ENCODE measurements around the gene FAHD1.

FAHD1 gene

DNA sequence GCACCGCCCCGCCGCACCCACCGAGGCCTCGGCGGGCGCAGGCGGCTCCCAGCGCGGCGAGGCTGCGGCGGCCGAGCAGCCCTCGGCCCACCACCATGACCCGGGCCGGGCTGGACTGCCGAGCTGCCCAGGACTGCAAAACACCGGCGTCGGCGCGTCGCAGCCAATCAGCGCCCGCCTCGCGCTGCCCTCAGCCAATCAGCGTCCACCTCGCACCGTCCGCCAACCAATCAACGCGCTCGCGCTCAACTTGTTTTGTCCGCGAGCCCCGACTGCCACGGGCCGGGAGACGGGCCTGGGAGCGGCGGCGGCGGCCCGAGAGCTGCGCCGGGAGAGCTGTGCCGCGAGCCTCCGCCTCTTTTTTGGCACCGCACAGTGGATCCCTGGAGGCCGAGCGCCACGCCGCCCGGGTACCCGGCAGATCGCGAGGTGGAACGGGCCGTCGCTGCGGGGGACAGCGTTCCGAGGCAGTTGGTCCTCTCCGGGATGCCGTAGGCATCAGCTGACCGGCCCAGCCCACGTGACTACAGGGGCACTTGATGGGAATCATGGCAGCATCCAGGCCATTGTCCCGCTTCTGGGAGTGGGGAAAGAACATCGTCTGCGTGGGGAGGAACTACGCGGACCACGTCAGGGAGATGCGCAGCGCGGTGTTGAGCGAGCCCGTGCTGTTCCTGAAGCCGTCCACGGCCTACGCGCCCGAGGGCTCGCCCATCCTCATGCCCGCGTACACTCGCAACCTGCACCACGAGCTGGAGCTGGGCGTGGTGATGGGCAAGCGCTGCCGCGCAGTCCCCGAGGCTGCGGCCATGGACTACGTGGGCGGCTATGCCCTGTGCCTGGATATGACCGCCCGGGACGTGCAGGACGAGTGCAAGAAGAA, at the start of gene FAHD1, which contains the start of gene HAGH:
Gene FAHD1 (plus strand): TSS at position 516 of the 883 bp plus-strand sequence. CDS start 33 bp downstream, at position 549.
Gene HAGH (minus strand): TSS at position 135 of the 883 bp plus-strand sequence. CDS start 38 bp downstream, at position 97.
- DNase-seq (ENCODE audit: low spot score) = peak; percentile 100

DNA sequence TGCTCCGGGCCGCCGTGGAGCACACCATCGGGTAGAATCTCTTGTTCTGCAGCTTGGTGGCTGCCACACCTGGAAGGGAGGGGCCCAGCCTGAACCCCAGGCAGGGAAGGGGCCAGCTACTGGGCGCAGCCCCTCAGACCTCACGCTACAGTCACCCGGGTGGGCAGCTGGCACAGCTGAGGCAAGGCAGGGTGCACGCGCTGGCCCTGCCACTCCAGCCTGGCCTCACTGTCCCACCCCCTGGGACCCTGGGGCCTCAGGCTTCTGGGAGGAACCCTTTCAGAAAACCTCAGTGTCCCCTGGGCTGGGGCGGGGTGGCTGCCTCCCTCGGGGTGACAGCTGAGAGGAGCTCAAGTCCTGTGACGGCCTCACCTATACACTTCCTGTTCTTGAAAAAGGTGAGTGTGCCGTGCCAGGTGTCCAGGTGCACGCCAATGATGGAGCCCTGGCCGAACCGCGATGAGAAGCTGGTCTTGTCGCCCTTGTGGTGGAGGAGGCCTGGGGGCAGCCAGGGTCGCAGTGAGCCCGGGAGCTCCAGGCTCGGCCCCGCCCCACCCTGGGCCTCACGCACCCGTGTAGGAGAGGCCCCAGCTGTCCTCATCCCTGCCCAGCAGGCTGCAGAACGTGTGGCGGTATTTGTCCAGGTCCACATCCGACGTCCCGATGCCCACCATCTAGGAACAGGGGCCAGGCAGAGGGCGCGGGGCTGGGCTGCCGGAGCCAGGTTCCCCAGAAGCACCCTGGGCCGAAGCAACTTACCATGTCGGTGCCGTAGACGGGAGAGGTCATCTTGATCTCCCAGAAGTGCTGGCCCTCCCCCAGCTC, 49.4 kb upstream of the FAHD1 start:
- DNase-seq (ENCODE audit: low spot score) = no peak

DNA sequence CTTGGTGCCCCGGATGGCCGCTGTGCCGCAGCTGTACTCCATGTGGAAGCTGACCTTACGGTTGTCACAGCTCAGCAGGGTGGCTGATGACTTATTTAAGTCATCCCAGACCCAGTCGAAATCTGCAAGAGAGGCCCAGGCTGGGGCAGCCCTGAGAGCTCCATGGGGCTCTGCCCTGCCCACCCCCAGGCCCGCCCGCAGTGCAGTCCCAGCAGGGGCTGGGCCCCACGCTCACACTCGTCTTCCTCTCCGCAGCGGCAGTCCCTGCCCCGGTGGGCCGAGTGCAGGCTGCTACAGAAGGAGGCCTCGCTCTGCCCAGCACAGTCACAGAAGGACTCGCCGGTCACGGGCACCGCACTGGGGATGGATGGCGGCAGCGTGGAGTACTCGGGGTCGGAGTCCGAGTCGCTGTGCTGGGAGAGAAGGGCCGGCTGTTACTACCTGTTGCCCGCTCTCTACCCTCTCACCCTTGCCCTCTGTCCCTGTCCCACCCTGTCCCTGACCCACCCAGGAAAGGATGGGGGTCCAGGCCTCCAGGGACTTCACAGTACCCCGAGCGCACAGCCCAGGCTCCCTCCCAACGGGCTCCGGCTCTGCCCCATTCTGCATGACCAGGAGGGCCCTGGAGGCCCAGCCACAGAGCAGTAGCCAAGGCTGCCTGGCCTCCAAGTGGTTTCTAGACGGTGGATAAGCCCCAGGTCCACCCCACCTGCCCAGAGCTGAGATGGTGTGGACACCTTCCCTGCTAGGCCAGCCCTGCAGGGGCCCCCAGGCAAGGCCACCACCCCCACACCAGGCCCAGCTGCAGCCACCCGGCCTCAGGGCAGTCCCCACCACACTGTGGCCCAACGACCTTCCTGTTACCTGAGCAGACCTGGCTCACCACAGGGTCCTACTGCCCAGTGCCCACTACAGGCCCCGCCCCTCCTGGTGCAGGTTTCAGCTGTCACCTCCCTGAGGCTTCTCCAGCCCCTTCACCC, 48.5 kb upstream of the FAHD1 start:
- DNase-seq (ENCODE audit: low spot score) = no peak

DNA sequence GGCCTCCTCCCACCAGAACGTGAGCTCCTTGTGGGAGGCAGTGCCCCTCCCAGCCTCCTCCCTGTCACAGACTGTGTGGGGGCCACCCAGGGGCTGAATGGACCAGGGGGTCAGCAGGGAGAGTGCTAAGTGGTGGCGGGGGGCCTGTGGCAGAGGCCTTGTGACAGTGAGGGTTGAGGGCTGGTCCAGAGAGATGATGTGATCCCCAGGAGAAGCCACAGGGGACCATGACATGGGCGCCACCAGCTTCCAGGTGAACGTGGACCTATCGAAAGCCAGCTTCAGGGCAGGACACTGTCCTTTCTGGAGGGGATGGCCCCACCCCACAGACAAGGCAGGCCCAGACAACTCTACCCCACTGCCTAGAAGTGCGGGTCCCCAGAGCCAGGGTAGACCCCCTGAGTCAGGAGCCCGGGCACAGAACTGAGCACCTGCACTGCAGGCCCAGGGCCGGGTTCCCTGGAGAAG, 47.7 kb upstream of the FAHD1 start:
- DNase-seq (ENCODE audit: low spot score) = no peak

DNA sequence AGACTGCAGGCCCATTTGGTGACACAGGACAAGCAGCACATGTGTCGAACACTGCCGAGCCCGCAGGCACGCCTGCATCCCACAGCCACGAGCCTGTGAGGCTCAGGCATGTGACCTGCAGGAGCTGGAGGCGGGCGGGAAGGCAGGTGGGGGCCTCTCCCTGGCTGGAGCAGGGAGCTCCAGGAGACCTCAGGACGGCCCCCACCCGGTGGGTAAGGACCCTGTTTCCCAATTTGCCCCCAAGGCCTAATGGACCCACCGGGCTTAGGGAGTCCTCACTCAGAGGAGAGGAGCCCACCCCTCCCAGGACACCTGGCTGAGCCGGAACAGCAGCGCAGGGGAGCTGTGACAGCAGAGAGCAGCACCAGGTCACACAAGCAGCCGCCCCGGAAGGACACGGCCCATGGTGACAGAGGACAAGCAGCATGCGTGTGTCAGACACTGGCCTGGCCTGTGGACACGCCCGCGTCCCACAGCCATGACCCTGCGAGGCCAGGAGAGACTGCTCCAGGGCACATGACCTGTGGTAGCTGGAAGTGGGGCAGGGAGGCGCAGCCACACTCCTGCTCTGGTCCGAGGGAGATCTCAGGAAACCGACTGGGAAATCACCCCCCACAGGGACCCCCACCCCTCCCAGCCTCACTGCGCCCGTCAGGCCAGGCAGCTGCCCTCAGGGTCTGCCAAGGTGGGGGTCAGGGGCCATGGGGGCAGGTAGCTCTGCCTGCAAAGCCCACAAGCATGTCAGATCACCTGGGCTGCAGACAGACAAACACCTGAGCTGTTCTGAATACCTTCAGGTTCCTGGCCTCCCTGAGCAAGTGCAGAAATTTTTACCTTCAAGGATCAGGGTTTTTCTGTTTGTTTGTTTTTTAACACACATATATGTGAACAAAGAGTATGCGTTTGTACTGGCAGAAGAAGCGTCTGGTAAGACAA, 47.0 kb upstream of the FAHD1 start:
- no peak for DNase-seq (ENCODE audit: low spot score)

DNA sequence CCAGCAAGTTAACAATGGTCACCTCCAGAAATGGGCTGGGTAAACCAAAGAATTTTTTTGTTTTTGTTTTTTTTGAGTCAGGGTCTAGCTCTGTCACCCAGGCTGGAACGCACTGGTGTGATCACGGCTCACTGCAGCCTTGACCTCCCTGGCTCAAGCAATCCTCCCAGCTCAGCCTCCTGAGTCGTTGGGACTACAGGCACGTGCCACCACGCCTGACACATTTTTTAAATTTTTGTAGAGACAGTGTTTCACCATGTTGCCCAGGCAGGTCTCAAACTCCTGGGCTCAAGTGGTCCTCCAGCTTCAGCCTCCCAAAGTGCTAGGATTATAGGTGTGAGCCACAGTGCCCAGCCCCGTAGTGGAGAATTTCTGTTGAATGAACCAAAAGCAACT, 46.3 kb upstream of the FAHD1 start:
- DNase-seq (ENCODE audit: low spot score) = no peak

DNA sequence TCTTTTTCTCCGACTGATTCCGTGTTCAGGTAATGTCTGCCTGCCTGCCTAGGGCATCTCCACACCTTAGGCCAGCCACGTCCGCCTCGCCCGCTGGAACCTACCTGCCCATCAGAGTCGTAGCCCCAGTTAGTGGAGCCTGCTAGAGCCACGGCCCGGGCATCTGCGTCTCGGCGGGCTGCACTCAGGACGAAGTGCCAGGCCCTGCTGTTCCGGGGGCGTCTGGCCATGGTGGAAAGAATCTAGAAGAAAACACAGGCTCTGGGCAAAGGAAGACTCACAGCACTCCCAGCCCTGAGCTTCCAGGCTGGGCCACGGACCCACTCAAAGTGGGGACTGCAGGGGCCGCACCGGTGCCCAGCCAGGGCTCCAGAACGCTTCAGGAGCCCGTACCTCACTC, 45.8 kb upstream of the FAHD1 start:
- no peak for DNase-seq (ENCODE audit: low spot score)

DNA sequence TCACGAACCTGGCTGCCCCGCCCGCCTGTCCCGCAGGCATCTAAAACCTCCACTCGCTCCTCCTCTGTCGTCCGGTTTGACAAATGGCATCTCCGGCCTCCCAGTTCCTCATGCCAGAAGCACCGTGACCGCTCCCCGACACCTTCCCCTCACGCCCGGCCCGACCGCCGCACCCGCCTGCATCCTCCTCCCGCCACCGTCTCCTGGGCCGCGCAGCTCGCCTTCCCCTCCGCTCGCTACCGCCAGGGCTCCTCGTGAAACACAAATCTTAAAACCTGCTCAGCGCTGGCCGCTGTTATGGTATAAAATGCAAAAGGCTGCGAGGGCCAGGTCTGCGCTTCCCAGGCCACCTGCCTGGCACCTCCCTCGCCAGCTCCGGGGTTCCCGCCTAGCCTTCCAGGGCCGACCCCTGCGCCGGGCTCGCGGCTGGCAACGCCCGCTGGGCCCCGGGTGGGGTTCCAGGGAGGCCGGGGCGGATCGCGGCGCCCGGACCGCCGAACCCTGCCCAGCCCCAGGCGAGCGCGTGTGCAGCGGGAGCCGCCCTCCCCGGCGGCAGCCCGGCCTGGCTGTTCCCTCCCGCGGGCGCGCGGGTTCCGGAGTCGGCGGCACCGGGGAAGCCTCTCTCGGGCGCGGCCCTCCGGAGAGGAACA, 45.1 kb upstream of the FAHD1 start:
- DNase-seq (ENCODE audit: low spot score) = peak; percentile 50

DNA sequence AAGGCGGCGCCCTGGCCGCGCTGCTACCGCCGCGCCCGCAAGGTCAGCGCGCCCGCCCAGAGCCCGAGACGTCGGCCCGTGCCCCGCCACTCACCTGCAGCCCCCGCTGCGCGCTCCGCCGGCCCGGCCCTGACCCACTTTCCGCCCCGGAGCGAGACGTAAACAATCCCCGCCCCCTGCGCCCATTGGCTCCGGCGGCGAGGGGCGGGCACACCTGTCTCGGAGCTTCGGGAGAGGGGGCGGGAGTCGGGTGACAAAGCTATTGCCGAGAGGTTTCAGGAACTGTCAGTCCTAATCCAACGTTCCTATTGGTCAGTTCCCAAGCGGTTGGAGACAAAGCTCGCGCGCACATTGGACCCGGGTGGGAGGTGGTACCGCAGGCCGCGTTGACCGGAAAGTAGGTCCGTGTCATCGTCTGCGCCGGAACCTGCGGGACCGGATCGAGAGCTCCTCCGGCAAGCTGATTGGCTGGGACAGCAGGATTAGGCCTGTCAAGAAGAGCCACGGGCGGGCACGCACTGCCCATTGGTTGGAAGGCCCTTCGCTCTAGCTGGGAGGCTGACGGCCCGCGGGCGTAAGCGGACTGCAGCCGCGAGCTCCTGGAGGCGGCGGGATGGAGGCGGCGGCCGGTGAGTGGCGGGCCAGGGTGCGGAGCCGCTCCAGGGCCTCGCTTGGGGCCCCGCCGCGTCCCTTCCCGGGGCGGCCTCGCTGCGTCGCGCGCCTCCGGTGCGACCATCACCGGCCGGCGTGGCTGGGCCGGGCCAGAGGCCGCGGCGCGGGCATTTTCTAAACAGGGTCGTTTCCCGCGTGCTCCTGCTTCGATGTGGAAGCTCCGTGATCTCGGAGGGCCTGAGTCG, 44.4 kb upstream of the FAHD1 start, which contains the start of the genes NUBP2 and SPSB3:
Gene NUBP2 (plus strand): TSS at position 553 of the 857 bp plus-strand sequence. CDS start 61 bp downstream, at position 614.
Gene SPSB3 (minus strand): TSS at position 164 of the 857 bp plus-strand sequence. CDS start 1,088 bp downstream, outside the sequence.
- peak; percentile 99 for DNase-seq (ENCODE audit: low spot score)

DNA sequence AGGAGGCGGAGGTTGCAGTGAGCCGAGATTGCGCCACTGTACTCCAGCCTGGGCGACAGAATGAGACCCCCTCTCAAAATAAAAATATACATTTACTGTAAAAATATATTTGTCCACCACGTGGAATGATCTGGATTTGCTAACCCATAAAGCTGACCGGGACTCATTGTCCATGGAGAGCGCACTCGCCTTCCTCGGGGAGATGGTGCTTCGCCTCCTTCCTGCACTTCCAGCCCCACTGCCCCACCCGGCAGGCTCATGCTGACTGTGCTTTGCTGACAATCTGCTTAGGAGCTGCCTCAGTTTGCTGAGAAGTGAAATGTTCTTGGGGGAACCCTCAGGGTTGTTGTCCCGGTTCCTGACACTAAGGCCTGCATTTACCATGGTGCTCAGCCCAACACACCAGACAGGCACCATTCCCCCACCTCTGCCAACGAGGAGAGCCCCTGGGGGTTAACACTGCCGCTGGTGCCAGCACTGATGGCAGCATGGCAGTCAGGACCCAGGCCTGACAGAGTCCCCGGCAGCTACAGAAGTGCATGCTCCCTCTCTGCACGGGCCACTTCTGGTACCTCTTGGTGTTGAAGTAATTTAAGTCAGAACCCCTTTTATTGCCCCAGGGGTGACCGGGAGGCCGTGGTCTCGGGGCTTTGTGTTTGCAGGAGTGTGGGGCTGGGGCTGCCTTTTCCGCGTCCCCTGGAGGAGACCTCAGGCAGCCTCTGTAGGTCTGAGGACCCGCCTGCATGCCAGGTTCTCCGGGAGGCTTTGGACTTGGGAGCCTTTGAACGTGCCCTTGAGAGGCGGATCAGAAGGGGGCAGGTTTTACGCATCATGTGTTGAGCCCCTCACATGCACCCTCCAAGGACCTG, 41.8 kb upstream of the FAHD1 start:
- no peak for DNase-seq (ENCODE audit: low spot score)

DNA sequence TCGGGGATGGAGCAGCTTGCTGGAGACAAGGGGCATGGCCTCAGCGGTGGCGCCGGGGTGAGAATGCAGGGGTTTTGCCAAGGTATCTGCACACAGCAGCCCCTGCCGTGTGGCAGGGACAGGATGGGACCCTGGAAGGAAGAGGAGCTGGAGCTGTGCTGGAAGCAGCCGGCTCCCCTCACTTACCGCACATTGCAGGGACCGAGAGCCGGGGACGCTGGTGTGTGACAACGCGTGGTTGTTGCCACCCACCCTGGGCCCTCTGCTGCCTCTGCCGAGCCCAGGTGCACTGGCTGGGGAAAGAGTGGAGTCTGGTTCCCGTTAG, 41.2 kb upstream of the FAHD1 start:
- no peak for DNase-seq (ENCODE audit: low spot score)

DNA sequence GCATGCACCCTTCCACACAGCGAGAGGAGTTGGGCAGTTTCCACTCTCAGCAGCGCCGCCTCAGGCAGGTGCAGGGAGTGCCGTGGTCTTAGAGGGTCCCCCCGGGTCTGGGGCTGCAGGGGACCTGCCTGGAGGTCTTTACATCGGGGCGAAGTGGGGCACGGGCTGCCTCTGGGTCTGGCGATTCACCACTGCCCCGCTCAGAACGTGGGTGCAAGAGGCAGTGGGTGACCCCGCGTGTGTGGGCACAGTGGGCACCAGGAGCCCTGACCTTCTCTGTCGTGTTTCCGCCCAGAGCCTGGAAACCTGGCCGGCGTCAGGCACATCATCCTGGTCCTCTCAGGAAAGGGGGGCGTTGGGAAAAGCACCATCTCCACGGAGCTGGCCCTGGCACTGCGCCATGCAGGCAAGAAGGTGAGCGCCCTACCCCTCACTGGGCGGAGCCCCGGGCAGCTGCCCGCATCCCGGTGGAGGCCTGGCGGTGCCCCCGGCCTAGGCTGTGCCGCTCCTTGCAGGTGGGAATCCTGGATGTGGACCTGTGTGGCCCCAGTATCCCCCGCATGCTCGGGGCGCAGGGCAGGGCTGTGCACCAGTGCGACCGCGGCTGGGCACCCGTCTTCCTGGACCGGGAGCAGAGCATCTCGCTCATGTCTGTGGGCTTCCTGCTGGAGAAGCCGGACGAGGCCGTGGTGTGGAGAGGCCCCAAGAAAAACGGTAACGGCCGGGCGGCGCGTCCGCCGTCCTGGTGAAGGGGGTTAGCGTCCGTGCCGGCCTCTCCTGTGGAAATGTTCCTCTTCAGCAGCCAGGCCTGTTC, 40.6 kb upstream of the FAHD1 start:
- no peak for DNase-seq (ENCODE audit: low spot score)

DNA sequence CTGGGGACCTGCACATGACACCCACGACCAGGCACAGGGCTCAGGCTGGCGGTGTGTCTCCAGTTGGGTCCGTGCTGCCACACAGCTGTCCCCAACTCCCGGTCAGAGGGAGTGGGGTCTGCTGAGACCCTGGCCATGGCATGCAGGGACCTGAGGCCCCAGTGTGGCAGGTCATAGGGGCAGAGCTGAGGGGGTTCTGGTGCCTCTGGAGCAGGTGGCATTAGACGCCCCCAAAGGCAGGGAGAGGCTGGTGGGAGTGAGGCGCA, 40.0 kb upstream of the FAHD1 start:
- no peak for DNase-seq (ENCODE audit: low spot score)

DNA sequence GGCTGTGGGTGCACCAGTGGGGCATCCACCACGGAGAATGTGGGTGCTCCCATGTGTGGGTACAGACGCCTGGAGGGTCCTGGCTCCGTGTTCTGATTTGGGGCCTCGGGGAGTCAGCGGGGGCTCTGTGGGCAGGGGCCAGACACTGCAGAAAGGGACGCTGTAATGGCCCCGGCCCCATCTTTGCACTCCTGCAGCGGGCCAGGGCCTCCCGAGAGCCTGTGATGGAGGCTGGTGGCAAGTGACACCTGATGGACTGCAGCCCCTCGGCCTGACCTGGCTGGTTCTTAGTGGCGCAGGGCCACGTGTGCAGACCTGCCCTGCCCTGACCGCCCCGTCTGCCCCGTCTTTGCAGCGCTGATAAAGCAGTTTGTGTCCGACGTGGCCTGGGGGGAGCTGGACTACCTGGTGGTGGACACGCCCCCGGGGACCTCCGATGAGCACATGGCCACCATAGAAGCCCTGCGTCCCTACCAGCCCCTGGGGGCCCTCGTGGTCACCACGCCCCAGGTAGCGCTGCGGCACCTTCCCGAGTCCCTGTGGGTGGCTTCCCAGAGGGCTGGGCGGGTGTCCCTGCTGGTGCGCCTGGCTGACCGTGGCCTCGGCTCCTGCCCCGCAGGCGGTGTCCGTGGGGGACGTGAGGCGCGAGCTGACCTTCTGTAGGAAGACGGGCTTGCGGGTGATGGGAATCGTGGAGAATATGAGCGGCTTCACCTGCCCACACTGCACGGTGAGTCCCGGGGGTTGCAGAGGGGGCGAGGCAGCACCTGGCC, 39.5 kb upstream of the FAHD1 start:
- DNase-seq (ENCODE audit: low spot score) = no peak

DNA sequence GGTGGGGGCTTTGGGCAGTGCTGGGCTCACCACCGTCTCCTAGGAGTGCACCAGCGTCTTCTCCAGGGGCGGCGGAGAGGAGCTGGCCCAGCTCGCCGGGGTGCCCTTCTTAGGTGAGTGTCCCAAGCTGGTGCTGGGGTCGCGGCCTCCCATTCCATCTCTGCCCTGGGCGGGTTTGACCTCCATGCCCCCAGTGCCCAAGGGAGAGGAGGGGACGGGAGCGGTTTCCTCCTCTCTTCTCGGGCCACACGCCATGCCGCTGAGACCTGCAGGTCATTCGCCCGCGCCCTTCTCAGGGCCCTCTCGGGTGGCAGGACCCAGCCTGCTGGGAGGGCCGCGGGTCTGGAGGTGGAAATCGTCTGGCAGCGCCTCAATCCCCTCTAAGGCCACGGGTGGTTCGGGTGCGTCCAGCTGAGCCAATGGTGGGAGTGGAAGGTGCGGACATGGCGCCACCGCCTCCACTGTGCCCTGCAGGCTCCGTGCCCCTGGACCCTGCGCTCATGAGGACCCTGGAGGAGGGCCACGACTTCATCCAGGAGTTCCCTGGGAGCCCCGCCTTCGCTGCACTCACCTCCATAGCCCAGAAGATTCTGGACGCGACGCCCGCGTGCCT, 38.8 kb upstream of the FAHD1 start:
- DNase-seq (ENCODE audit: low spot score) = no peak

DNA sequence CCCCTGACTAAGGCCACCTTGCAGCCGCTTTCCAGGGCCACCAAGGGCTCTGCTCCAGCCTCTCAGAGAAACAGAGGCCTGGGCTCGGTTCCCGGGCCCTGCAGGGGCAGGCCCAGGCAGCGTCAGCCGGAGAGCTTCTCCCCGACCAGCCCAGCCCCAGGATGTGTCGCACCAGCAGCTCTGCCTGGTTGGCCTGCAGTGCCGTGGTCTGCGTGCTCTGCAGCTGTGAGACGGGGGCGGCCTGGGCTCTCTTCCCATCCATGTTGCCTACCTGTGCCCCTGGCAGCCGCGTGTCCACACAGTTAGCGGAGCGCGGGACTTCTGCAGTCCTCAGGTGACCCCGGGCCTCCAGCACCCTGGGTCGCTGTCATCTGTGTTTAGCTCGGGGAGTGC, 38.3 kb upstream of the FAHD1 start:
- no peak for DNase-seq (ENCODE audit: low spot score)
